GM10248 (cell line): ENCODE measurements around the gene GABRB3.

Experiments used
- CTCF ChIA-PET: fragments of 300-600 bp; sonication (Branson Sonifier 250); formaldehyde crosslinking; extraction: SDS; loops from one replicate; lab custom pipeline; 2021; ENCODE audit warnings: antibody characterized with exemption; lab: Yijun Ruan, JAX
- POLR2A ChIA-PET: fragments of 350-650 bp; sonication (Branson Sonifier 250); formaldehyde crosslinking; extraction: SDS; loops from one replicate; lab custom pipeline; 2020; ENCODE audit warnings: antibody characterized with exemption; lab: Yijun Ruan, JAX
- DNase-seq: peaks from one replicate; pipeline ENCODE4 v3.0.0; 2012; ENCODE audit errors: extremely low spot score
- CTCF ChIP-seq: IDR thresholded peaks from 2 replicates; pipeline ENCODE4 v1.5.1; 2012; ENCODE audit warnings: mild to moderate bottlenecking, low read depth; ENCODE audit errors: extremely low read depth, missing control alignments, control extremely low read depth

Gene GABRB3

GRCh38 chr15:26665957-26666791 lies 106.7 kb downstream of the GABRB3 start:
- POLR2A ChIA-PET = no interaction called here
- CTCF ChIA-PET = no interaction called here
- TF ChIP-seq CTCF = no peak
- no peak for DNase-seq

DNA sequence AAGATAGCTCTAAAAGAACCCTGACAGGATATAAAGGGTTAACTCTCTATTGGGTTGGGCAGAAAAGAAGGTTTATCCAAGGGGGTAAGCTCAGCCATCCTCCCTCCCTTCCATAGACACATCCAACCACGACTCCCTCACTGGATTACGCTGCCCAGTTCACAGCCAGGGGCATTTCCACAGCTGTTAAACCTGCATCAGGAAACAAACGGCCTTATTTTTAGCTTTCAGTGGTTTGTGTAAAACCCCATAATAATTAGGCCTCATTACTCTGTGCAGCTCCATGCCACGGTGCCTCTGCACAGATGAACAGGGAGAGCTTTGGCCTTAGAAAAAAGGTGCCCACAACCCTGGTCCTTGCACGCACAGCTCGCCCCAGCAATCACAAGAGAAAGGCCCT lies 110.6 kb downstream of the GABRB3 start:
- no peak for TF ChIP-seq CTCF
- no peak for DNase-seq
- CTCF ChIA-PET = no interaction called here
- POLR2A ChIA-PET = no interaction called here

DNA sequence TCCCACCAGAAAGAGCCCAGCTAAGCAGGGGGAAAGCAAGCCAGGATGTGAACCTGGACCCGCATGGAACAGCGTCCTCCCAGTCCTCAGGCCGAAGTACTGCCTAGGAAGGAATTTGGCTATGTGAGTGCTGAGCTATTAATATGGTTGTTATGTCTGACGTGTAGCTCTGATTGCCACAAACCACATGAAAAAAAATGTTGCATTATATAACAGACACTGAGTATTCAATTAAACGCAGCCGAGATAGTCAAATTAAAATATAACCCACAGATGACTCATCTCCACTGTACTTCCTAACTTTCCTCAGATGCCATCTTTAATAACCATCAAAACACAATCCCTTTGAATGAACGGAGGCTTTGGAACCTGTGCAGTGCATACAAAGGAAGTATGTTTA lies 111.1 kb downstream of the GABRB3 start:
- ChIA-PET POLR2A (no interaction called here), CTCF (no interaction called here)
- TF ChIP-seq CTCF = no peak
- DNase-seq = no peak

GRCh38 chr15:26661107-26661506 lies 111.8 kb downstream of the GABRB3 start:
- TF ChIP-seq CTCF = no peak
- ChIA-PET CTCF (no interaction called here), POLR2A (no interaction called here)
- no peak for DNase-seq

- CTCF ChIA-PET = no interaction called here
Observed at GRCh38 chr15:26660241-26660640, 112.6 kb downstream of the GABRB3 start.

GRCh38 chr15:26658290-26658689 lies 114.6 kb downstream of the GABRB3 start:
- ChIA-PET POLR2A (no interaction called here), CTCF (no interaction called here)
- DNase-seq = no peak
- no peak for TF ChIP-seq CTCF

More at GRCh38 chr15:26660241-26660640, 112.6 kb downstream of the GABRB3 start:
- TF ChIP-seq CTCF = no peak
- DNase-seq = no peak
- POLR2A ChIA-PET = no interaction called here
